Endothelial cell of umbilical vein (primary cell): ENCODE results near the gene MGAT4A.

ENCODE experiments used
- CTCF ChIP-seq, 2 donors: IDR thresholded peaks; 1 replicate in 1 of 2; 2 replicates in 1 of 2; pipeline ENCODE4 v1.5.1; 2011; ENCODE audit warnings: low read length in 2 of 2, mild to moderate bottlenecking in 2 of 2, moderate library complexity in 2 of 2, control low read depth in 1 of 2, inconsistent platforms in 1 of 2, low read depth in 1 of 2; ENCODE audit not compliant: insufficient read depth in 1 of 2; ENCODE audit errors: extremely low read depth in 1 of 2
- EZH2 ChIP-seq: IDR thresholded peaks from 2 replicates; pipeline ENCODE4 v1.6.1; 2012; ENCODE audit warnings: borderline replicate concordance, low read depth, mild to moderate bottlenecking, moderate library complexity, low read length, inconsistent platforms; ENCODE audit not compliant: severe bottlenecking
- GATA2 ChIP-seq: IDR thresholded peaks from 2 replicates; pipeline ENCODE4 v1.7.0; 2011; ENCODE audit warnings: low read depth, mild to moderate bottlenecking, moderate library complexity, mixed read lengths, low read length; ENCODE audit not compliant: insufficient read length, insufficient read depth
- MAX ChIP-seq: IDR thresholded peaks from 2 replicates; pipeline ENCODE4 v1.6.1; 2011; ENCODE audit not compliant: insufficient read depth, insufficient read length
- POLR2A ChIP-seq: IDR thresholded peaks from 2 replicates; pipeline ENCODE4 v1.6.1; 2012; ENCODE audit warnings: low read depth, mild to moderate bottlenecking, control low read depth, low read length
- POLR2AphosphoS5 ChIP-seq: IDR thresholded peaks from 2 replicates; pipeline ENCODE4 v1.6.1; 2012; ENCODE audit warnings: low read depth, mild to moderate bottlenecking, control low read depth, low read length, moderate library complexity; ENCODE audit not compliant: insufficient read depth

- no peak for TF ChIP-seq CTCF (IDR thresholded peaks at IDR 0.05; ENCODE audit: extremely low read depth in 1 of 2, insufficient read depth in 1 of 2, low read depth in 1 of 2, low read length in 2 of 2)
- no peak for TF ChIP-seq POLR2A
- TF ChIP-seq POLR2AphosphoS5: no peak
- no peak for TF ChIP-seq EZH2
- TF ChIP-seq MAX: no peak
- no peak for TF ChIP-seq GATA2
Observed at GRCh38 chr2:98656800-98657199, 74.1 kb downstream of the MGAT4A start.
